ENCODE data around the gene DCK.

The DCK gene

GRCh38 chr4:71063711-71064110 is 70.3 kb downstream of the DCK start:
- Histone ChIP-seq H3K4me3 (ENCODE audit: insufficient read length, low read depth) (no peak overlapping the region), H3K4me1 (ENCODE audit: insufficient read depth, insufficient read length) (no peaks in the 10 kb centered on the region), H3K9ac (ENCODE audit: insufficient read length, low read depth) (no peak overlapping the region), H3K9me3 (ENCODE audit: insufficient read depth, low read length) (no peaks in the 10 kb centered on the region), H3K27me3 (ENCODE audit: insufficient read depth, insufficient read length) (no peaks in the 10 kb centered on the region), H3K36me3 (ENCODE audit: insufficient read depth, insufficient read length, low read length) (no peaks in the 10 kb centered on the region)
- DNase-seq (ENCODE audit: low read depth, low spot score) = no peak
- TF ChIP-seq ZNF274 (IDR thresholded peaks at IDR 0.05; ENCODE audit: low read depth, low read length) (no peak), YY1 (IDR thresholded peaks at IDR 0.05; ENCODE audit: insufficient read depth, insufficient read length) (no peak), SUZ12 (IDR thresholded peaks at IDR 0.05; ENCODE audit: extremely low read depth, insufficient read depth, insufficient read length) (no peak)

GRCh38 chr4:71064521-71064920 is 71.1 kb downstream of the DCK start:
- Histone ChIP-seq H3K4me3 (ENCODE audit: insufficient read length, low read depth) (no peak overlapping the region), H3K4me1 (ENCODE audit: insufficient read depth, insufficient read length) (no peaks in the 10 kb centered on the region), H3K9ac (ENCODE audit: insufficient read length, low read depth) (no peak overlapping the region), H3K27me3 (ENCODE audit: insufficient read depth, insufficient read length) (no peaks in the 10 kb centered on the region), H3K36me3 (ENCODE audit: insufficient read depth, insufficient read length, low read length) (no peaks in the 10 kb centered on the region), H3K9me3 (ENCODE audit: insufficient read depth, low read length) (no peaks in the 10 kb centered on the region)
- DNase-seq (ENCODE audit: low read depth, low spot score) = no peak
- TF ChIP-seq YY1 (IDR thresholded peaks at IDR 0.05; ENCODE audit: insufficient read depth, insufficient read length) = no peak
- TF ChIP-seq SUZ12 (IDR thresholded peaks at IDR 0.05; ENCODE audit: extremely low read depth, insufficient read depth, insufficient read length) = no peak
- TF ChIP-seq ZNF274 (IDR thresholded peaks at IDR 0.05; ENCODE audit: low read depth, low read length) = no peak

- Histone ChIP-seq H3K36me3 (ENCODE audit: insufficient read depth, insufficient read length, low read length) (no peaks in the 10 kb centered on the region), H3K9ac (ENCODE audit: insufficient read length, low read depth) (no peak overlapping the region), H3K4me1 (ENCODE audit: insufficient read depth, insufficient read length) (no peaks in the 10 kb centered on the region), H3K9me3 (ENCODE audit: insufficient read depth, low read length) (no peaks in the 10 kb centered on the region), H3K4me3 (ENCODE audit: insufficient read length, low read depth) (no peak overlapping the region), H3K27me3 (ENCODE audit: insufficient read depth, insufficient read length) (no peaks in the 10 kb centered on the region)
- DNase-seq (ENCODE audit: low read depth, low spot score) = no peak
- TF ChIP-seq ZNF274 (IDR thresholded peaks at IDR 0.05; ENCODE audit: low read depth, low read length) = no peak
- no peak for TF ChIP-seq YY1 (IDR thresholded peaks at IDR 0.05; ENCODE audit: insufficient read depth, insufficient read length)
- no peak for TF ChIP-seq SUZ12 (IDR thresholded peaks at IDR 0.05; ENCODE audit: extremely low read depth, insufficient read depth, insufficient read length)
These were observed 72.6 kb downstream of the DCK start for GRCh38 chr4:71065991-71066510.

GRCh38 chr4:71066737-71067716 is 73.6 kb downstream of the DCK start:
- Histone ChIP-seq H3K9ac (ENCODE audit: insufficient read length, low read depth) (no peak overlapping the region), H3K36me3 (ENCODE audit: insufficient read depth, insufficient read length, low read length) (no peaks in the 10 kb centered on the region), H3K4me1 (ENCODE audit: insufficient read depth, insufficient read length) (no peaks in the 10 kb centered on the region), H3K4me3 (ENCODE audit: insufficient read length, low read depth) (no peak overlapping the region), H3K27me3 (ENCODE audit: insufficient read depth, insufficient read length) (no peaks in the 10 kb centered on the region), H3K9me3 (ENCODE audit: insufficient read depth, low read length) (no peaks in the 10 kb centered on the region)
- TF ChIP-seq YY1 (IDR thresholded peaks at IDR 0.05; ENCODE audit: insufficient read depth, insufficient read length) (no peak), ZNF274 (IDR thresholded peaks at IDR 0.05; ENCODE audit: low read depth, low read length) (no peak)
- no peak for DNase-seq (ENCODE audit: low read depth, low spot score)

- TF ChIP-seq YY1 (IDR thresholded peaks at IDR 0.05; ENCODE audit: insufficient read depth, insufficient read length) = no peak
- no peak for TF ChIP-seq ZNF274 (IDR thresholded peaks at IDR 0.05; ENCODE audit: low read depth, low read length)
- no peak for TF ChIP-seq SUZ12 (IDR thresholded peaks at IDR 0.05; ENCODE audit: extremely low read depth, insufficient read depth, insufficient read length)
- no peak for DNase-seq (ENCODE audit: low read depth, low spot score)
- Histone ChIP-seq H3K4me3 (ENCODE audit: insufficient read length, low read depth) (no peak overlapping the region), H3K36me3 (ENCODE audit: insufficient read depth, insufficient read length, low read length) (no peaks in the 10 kb centered on the region), H3K9me3 (ENCODE audit: insufficient read depth, low read length) (no peaks in the 10 kb centered on the region), H3K9ac (ENCODE audit: insufficient read length, low read depth) (no peak overlapping the region), H3K27me3 (ENCODE audit: insufficient read depth, insufficient read length) (no peaks in the 10 kb centered on the region), H3K4me1 (ENCODE audit: insufficient read depth, insufficient read length) (no peaks in the 10 kb centered on the region)
These were observed 75.6 kb downstream of the DCK start for GRCh38 chr4:71069063-71069462.

- TF ChIP-seq SUZ12 (IDR thresholded peaks at IDR 0.05; ENCODE audit: extremely low read depth, insufficient read depth, insufficient read length) = no peak
- Histone ChIP-seq H3K36me3 (ENCODE audit: insufficient read depth, insufficient read length, low read length) (no peaks in the 10 kb centered on the region), H3K9me3 (ENCODE audit: insufficient read depth, low read length) (no peaks in the 10 kb centered on the region), H3K4me3 (ENCODE audit: insufficient read length, low read depth) (no peak overlapping the region), H3K4me1 (ENCODE audit: insufficient read depth, insufficient read length) (no peaks in the 10 kb centered on the region), H3K9ac (ENCODE audit: insufficient read length, low read depth) (no peak overlapping the region), H3K27me3 (ENCODE audit: insufficient read depth, insufficient read length) (no peaks in the 10 kb centered on the region)
- DNase-seq (ENCODE audit: low read depth, low spot score) = no peak
These were observed 76.6 kb downstream of the DCK start for GRCh38 chr4:71070015-71070414.

GRCh38 chr4:71074452-71075299 is 81.2 kb downstream of the DCK start:
- no peak overlapping the region for H3K9ac ChIP-seq (ENCODE audit: insufficient read length, low read depth)
- no peaks in the 10 kb centered on the region for H3K27me3 ChIP-seq (ENCODE audit: insufficient read depth, insufficient read length)
- TF ChIP-seq YY1 (IDR thresholded peaks at IDR 0.05; ENCODE audit: insufficient read depth, insufficient read length) (no peak), SUZ12 (IDR thresholded peaks at IDR 0.05; ENCODE audit: extremely low read depth, insufficient read depth, insufficient read length) (no peak), ZNF274 (IDR thresholded peaks at IDR 0.05; ENCODE audit: low read depth, low read length) (no peak)
- no peaks in the 10 kb centered on the region for H3K9me3 ChIP-seq (ENCODE audit: insufficient read depth, low read length)
- no peaks in the 10 kb centered on the region for H3K4me1 ChIP-seq (ENCODE audit: insufficient read depth, insufficient read length)
- no peaks in the 10 kb centered on the region for H3K36me3 ChIP-seq (ENCODE audit: insufficient read depth, insufficient read length, low read length)
- DNase-seq (ENCODE audit: low read depth, low spot score) = no peak
- no peak overlapping the region for H3K4me3 ChIP-seq (ENCODE audit: insufficient read length, low read depth)

Data from NT2/D1 (cell line).